ENCODE measurements around the gene TNS3.

TNS3 gene

DNA sequence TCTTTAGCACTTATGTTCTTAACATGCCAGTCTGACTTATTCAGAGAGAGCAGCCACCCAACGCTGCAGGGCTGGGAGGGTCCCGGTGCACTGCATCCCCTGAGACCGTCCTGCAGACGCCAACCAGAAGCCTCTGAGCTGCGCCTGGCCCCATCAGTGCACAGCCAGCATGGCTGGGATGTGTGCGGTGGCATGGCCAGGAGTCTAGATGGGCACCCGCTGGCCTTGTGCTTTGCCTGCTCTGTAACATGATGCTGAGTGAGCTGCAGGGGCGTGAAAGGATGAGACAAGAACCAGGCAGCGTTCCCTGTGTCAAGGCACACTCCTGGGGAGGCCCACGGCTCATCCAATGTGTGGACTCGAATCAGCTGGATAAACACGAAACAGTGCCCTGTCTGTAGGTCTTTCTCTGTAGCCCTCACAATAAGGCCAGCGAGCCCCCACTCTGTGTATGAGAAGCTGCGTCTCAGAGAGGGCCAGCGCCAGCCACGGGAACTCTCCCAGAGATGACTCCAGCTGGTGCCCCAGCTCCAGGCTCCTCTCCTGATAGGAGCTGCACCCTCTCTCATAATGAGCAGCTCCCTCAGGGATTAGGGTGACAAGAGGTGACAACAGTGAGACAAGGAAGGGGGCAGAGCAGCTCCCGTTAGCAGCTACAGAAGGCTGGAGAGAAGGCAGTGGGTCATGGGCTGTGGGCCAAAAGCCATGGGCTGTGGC is 96.8 kb downstream of the TNS3 start:
- DNase-seq = no peak

- no peak for DNase-seq
Observed at GRCh38 chr7:47484457-47484856, 97.5 kb downstream of the TNS3 start.

DNA sequence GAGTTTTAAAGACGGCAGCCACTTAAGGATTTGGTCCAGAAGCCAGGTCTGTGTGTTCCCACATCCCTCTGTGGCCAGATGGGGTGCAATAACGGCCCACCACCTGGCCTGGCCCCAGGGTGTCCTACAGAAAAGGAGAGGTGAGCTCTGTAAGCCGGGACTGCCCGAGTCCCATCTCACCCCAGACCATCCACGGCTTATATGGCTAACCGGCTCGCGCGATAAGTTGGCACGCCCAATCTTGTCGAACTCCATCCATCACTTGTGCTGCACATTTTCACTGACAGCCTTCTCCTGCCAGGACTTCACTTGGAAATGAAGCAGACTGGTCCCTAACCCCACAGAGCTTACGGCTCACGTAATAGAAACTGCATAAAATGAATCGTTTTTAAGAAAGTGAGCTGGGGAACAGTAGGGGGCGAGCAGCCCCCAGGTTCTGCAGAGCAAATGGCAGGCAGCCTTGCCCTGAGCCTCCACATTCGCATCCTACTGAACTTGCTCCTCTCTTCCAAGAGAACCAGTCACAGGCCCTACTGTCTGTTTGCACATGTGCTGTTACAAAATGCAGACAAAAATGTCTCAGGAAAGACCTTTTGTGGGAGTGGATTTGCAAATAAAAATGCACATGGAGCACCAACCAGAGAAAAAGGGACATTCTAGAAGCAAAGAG is 98.2 kb downstream of the TNS3 start:
- DNase-seq = no peak

- no peak for DNase-seq
Observed at GRCh38 chr7:47482013-47482875, 99.7 kb downstream of the TNS3 start.

DNA sequence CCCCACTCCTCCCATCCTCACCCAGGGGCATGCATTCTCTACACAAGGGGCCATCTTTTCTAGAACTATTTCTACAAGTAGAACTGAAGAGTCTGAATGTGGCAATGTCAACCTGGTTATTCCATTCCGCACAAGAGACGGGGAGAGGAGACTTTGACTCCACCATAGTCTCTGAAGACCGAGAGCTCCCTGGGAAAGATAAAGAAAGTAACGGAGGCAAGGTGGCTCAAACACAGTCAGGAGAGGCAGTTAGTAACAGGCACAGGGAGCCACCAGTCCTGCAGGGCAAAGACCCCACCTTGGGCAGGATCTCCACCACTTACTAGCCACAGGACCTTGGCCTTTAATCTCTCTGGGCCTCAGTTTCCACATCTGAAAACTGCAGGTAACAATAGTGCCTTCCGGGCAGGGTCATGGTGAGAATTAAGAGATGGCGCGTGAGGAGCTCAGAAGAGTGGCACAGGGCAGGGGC is 100.3 kb downstream of the TNS3 start:
- DNase-seq = no peak

DNA sequence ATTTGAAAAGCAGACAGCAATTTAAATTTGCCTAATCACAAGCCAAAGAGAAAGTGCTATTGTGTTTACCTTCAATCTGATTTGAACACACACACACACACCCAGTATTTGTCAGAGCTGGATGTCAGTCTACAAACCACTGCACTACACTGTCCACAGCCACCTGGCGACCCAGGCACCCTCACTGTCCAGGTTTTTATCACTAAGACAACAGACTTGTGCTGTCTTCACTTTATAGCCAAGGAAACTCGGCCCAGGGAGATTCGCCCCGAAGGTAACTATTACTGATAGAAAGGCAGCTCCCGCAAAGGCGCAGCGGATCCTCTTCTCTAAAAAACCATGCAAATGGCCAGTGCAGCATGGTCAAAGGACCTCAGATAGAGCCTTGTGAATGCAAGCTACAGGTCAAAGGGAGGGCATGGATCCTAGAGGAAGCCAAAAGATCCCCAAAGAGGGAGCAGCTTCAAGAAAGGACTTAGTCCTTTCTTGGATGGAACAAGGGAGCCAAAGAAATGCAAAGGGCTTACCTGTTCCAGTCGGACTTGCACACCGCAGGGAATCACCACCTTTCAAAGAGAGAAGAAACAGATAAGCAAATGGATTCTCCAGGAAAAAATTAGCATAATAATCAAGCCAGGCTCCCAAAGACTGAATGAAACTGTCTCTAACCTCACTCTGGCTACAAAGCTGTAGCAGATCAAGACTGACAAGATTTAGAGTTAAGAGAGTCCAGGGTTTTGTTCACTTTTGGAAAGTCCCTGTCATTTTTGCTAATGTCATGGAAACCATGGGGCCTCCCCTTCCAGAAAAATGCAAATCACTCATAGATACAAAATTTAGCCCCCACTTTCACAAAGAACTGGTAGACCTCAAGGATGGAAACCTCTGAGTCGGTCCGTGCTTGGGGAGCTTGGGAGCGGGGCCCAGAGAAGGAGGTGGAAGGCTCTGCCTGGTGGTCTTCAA is 101.1 kb downstream of the TNS3 start:
- no peak for DNase-seq

GRCh38 chr7:47479821-47480575 is 101.9 kb downstream of the TNS3 start:
- no peak for DNase-seq

DNA sequence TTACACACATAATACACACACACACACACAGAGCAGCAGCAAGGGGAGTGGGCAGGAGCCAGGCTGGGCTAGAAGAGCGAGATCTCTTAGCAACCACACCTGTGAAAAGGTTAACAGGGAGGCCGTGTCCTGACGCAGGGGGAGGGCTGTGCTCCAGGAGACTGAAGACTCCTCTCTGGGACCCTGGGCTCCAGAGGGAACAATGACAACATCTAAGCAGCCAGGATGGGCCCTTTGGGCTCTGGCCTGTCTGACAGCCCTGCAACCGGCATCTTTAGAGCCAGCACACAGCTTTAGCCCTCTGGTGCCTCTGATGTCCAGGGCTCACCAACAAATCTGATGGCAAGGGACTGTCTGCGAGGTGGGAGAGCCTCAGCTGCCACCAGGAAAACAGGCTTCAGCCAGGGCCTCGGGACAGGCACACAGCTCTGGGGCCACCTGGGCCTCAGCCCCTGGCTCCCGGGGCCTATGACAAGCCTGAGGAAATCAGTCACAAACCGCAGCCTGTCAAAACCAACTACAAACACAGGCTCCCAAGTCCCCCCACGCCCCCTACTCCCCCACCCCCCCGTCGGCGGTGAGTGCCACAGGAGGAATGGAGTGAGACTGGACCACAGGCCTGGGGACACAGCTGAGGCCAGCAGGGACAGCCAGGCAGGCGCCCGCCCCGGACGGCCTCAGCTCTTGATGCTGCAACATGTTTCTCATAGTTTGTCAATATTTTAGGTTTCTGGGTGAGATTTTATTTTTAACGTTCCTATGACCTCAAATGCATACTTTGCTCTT is 102.8 kb downstream of the TNS3 start:
- no peak for DNase-seq

DNA sequence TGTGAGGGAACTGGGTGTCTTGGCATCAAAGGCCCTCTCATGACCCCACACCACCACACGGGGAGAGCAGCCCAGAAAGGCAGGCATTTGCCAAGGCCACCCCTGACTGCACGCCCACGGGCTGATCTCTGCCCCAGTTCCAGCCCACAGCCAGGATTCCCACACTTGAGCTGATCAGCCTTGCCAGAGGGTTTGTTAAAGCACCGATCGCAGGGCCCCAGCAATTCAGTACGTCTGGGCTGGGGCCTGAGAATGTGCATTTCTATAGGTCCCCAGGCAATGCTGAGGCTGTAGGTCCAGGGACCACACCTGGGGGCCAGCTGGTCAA is 103.9 kb downstream of the TNS3 start:
- no peak for DNase-seq

DNA sequence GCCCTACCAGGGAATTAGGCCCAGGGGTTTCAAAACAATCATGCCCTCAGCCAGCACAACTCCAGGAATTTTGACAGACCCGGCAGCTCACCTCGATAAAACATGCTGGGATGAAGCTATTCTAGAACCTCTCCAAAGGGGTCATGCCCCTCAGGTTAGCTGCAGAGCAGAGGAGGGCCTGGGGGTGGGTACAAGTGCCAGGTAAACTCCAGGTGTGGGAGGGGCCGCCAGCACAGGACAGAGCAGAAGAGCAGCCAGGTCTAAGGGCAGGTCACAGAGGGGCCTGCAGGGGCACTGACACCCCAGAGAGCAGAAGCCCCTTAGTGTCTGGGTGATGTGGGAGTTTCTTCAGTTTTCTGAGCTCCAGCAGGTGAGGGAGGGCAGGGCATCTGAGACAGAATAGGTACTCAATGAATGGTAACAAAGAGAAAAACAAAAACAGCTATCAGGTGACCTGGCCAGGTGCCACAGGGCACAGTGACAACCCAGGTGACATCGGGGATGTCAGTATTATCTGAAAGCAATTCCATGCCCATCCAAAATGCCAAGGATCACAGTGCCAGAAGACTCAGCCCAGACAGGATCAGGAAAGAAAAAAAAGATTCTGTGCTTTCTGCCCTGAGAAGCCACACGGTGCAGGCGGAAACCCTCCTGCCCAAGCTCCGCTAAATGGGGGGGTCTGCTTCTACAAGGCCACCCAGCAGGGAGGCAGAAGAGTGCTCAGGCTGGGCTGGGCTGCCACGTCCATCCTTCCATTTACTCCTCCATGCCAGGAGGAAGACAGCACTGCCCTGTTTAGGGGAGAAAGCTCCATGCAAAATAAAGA is 104.5 kb downstream of the TNS3 start:
- no peak for DNase-seq

- DNase-seq = no peak
Observed at GRCh38 chr7:47475880-47476227, 106.1 kb downstream of the TNS3 start.

GRCh38 chr7:47474937-47475879 is 106.7 kb downstream of the TNS3 start:
- DNase-seq = peak; percentile 61

GRCh38 chr7:47474211-47474936 is 107.5 kb downstream of the TNS3 start:
- DNase-seq = no peak

- no peak for DNase-seq
Observed at GRCh38 chr7:47473499-47474210, 108.3 kb downstream of the TNS3 start.

- DNase-seq = no peak
Observed at GRCh38 chr7:47472444-47473157, 109.3 kb downstream of the TNS3 start.

- DNase-seq = no peak
Observed at GRCh38 chr7:47471831-47472230, 110.1 kb downstream of the TNS3 start.
